Esophagus muscularis mucosa (tissue), 3 donors: ENCODE data around the gene CYP2U1.
A peak's percentile ranks its signal among the peaks of the same experiment; 100 is the strongest.

Experiments used
- CTCF ChIP-seq, 3 experiments: fragments of 200-600 bp in 2 of 3; fragments of 450-650 bp in 1 of 3; sonication (generic) in 2 of 3; IDR thresholded peaks; one replicate each; pipeline ENCODE4 v1.5.1; 2017 to 2019; ENCODE audit warnings: antibody characterized with exemption in 3 of 3, mild to moderate bottlenecking in 2 of 3, moderate library complexity in 1 of 3
- POLR2A ChIP-seq: fragments of 450-650 bp; IDR thresholded peaks from one replicate; pipeline ENCODE4 v1.6.1; 2017; ENCODE audit warnings: antibody characterized with exemption, moderate library complexity, mild to moderate bottlenecking, low read depth

GRCh38 chr4:107989537-107990386 is 58.4 kb downstream of the CYP2U1 start, which contains the start of gene HADH:
- TF ChIP-seq CTCF (IDR thresholded peaks at IDR 0.05) = no peak
- TF ChIP-seq POLR2A = peak; percentile 86
